ENCODE results near the gene CTR9. TPM values are rescaled to one million over a fixed set of nuclear protein-coding genes. Genes with fewer than 3 reads are reported as not detected.

CTR9 gene
- total and polyA plus RNA-seq, 2 experiments from 2014 or later: 29.0 to 32.7 TPM

DNA sequence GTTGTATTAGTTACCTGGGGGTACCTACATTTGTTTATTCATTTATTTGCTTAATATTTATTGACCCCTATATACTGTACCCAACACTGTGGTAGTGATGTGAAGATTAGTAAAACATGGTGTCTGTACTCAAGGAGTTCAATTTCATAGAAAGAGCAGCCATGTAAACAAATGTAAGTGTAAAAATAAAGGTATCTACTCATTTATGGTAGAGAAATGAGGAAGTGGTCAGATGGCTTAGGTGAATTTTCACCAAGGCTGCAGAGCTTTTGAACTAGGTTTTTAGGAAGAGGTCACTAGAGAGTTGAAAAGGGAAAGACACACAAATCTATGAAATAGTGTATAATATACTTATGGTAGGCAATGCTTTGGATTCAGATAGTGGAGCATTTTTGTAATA is 11.1 kb downstream of the CTR9 start (continued):
- TF ChIP-seq, protein P1, sequence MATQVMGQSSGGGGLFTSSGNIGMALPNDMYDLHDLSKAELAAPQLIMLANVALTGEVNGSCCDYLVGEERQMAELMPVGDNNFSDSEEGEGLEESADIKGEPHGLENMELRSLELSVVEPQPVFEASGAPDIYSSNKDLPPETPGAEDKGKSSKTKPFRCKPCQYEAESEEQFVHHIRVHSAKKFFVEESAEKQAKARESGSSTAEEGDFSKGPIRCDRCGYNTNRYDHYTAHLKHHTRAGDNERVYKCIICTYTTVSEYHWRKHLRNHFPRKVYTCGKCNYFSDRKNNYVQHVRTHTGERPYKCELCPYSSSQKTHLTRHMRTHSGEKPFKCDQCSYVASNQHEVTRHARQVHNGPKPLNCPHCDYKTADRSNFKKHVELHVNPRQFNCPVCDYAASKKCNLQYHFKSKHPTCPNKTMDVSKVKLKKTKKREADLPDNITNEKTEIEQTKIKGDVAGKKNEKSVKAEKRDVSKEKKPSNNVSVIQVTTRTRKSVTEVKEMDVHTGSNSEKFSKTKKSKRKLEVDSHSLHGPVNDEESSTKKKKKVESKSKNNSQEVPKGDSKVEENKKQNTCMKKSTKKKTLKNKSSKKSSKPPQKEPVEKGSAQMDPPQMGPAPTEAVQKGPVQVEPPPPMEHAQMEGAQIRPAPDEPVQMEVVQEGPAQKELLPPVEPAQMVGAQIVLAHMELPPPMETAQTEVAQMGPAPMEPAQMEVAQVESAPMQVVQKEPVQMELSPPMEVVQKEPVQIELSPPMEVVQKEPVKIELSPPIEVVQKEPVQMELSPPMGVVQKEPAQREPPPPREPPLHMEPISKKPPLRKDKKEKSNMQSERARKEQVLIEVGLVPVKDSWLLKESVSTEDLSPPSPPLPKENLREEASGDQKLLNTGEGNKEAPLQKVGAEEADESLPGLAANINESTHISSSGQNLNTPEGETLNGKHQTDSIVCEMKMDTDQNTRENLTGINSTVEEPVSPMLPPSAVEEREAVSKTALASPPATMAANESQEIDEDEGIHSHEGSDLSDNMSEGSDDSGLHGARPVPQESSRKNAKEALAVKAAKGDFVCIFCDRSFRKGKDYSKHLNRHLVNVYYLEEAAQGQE (IDR thresholded peaks at IDR 0.05; ENCODE audit: unreplicated experiment): no peak
- TF ChIP-seq EZH2 (IDR thresholded peaks at IDR 0.05; ENCODE audit: low read depth, unreplicated experiment): no peak

DNA sequence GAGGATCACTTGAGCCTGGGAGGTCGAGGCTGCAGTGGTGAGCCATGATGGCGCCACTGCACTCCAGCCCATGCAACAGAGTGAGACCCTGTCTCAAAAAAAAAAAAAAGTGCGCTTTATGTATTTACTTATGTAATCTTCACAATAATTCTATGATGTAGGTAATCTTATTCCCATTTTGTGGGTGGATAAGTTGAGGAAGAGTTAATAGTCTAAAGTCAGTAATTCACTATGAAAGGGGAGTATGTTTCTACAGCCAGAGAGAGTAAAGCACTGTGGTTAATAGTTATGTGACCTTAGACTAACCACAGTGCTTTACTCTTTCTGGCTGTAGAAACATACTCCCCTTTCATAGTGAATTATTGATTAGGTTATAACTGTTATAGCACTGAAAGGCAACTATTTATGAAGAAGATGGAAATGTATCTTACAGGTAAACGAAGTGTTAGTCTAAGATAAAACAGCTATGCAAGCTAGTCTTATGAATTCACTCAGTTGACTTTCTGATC is 11.9 kb downstream of the CTR9 start:
- Histone ChIP-seq H2AFZ (no peak overlapping the region), H3K4me2 (no peak overlapping the region), H3K36me3 (ENCODE audit: insufficient read depth) (peaks cover 17% of the 10 kb centered on the region; the same call in 1 of the 2 replicates), H3F3A (replicated peaks; ENCODE audit: low read depth) (no peaks in the 10 kb centered on the region), H3K4me3 (no peak overlapping the region), H3K79me2 (replicated peaks; ENCODE audit: insufficient read depth) (no peaks in the 10 kb centered on the region), H4K20me1 (replicated peaks; ENCODE audit: insufficient read depth) (no peaks in the 10 kb centered on the region), H3K27ac (ENCODE audit: low read depth) (no peak overlapping the region), H3K9me2 (ENCODE audit: insufficient read depth) (no peaks in the 10 kb centered on the region), H3K27me3 (ENCODE audit: insufficient read depth) (no peaks in the 10 kb centered on the region), H3K4me1 (ENCODE audit: insufficient read depth) (peaks cover 16% of the 10 kb centered on the region)
- no peaks in the 10 kb centered on the region for H3K9me3 Mint-ChIP-seq
- no peaks in the 10 kb centered on the region for H3K27me3 Mint-ChIP-seq (ENCODE audit: insufficient read depth, low read depth, poor library complexity)
- ATAC-seq: no peak
- no peak for DNase-seq (ENCODE audit: low spot score)
- peaks cover 16% of the 10 kb centered on the region for H3K4me1 Mint-ChIP-seq
- peaks cover 25% of the 10 kb centered on the region for H3K36me3 Mint-ChIP-seq (ENCODE audit: low read depth)
- H3K4me3 Mint-ChIP-seq: no peak overlapping the region
- H3K27ac Mint-ChIP-seq: no peak overlapping the region
- TF ChIP-seq CREB1 (CRISPR knock-in tag; IDR thresholded peaks at IDR 0.05; ENCODE audit: low read depth) (no peak), ZNF331 (CRISPR knock-in tag; IDR thresholded peaks at IDR 0.05; ENCODE audit: low read depth) (no peak), ZNF114 (CRISPR knock-in tag; IDR thresholded peaks at IDR 0.05) (no peak), NANOG (IDR thresholded peaks at IDR 0.05; ENCODE audit: borderline replicate concordance) (no peak), STAT1 (IDR thresholded peaks at IDR 0.05; ENCODE audit: unreplicated experiment) (no peak), EZH2 (IDR thresholded peaks at IDR 0.05; ENCODE audit: low read depth, unreplicated experiment) (no peak), POLR2AphosphoS5 (IDR thresholded peaks at IDR 0.05; ENCODE audit: low read depth) (no peak), JUNB (IDR thresholded peaks at IDR 0.05; ENCODE audit: unreplicated experiment) (no peak), EZH2phosphoT487 (IDR thresholded peaks at IDR 0.05; ENCODE audit: unreplicated experiment) (no peak)
- TF ChIP-seq, protein P2, sequence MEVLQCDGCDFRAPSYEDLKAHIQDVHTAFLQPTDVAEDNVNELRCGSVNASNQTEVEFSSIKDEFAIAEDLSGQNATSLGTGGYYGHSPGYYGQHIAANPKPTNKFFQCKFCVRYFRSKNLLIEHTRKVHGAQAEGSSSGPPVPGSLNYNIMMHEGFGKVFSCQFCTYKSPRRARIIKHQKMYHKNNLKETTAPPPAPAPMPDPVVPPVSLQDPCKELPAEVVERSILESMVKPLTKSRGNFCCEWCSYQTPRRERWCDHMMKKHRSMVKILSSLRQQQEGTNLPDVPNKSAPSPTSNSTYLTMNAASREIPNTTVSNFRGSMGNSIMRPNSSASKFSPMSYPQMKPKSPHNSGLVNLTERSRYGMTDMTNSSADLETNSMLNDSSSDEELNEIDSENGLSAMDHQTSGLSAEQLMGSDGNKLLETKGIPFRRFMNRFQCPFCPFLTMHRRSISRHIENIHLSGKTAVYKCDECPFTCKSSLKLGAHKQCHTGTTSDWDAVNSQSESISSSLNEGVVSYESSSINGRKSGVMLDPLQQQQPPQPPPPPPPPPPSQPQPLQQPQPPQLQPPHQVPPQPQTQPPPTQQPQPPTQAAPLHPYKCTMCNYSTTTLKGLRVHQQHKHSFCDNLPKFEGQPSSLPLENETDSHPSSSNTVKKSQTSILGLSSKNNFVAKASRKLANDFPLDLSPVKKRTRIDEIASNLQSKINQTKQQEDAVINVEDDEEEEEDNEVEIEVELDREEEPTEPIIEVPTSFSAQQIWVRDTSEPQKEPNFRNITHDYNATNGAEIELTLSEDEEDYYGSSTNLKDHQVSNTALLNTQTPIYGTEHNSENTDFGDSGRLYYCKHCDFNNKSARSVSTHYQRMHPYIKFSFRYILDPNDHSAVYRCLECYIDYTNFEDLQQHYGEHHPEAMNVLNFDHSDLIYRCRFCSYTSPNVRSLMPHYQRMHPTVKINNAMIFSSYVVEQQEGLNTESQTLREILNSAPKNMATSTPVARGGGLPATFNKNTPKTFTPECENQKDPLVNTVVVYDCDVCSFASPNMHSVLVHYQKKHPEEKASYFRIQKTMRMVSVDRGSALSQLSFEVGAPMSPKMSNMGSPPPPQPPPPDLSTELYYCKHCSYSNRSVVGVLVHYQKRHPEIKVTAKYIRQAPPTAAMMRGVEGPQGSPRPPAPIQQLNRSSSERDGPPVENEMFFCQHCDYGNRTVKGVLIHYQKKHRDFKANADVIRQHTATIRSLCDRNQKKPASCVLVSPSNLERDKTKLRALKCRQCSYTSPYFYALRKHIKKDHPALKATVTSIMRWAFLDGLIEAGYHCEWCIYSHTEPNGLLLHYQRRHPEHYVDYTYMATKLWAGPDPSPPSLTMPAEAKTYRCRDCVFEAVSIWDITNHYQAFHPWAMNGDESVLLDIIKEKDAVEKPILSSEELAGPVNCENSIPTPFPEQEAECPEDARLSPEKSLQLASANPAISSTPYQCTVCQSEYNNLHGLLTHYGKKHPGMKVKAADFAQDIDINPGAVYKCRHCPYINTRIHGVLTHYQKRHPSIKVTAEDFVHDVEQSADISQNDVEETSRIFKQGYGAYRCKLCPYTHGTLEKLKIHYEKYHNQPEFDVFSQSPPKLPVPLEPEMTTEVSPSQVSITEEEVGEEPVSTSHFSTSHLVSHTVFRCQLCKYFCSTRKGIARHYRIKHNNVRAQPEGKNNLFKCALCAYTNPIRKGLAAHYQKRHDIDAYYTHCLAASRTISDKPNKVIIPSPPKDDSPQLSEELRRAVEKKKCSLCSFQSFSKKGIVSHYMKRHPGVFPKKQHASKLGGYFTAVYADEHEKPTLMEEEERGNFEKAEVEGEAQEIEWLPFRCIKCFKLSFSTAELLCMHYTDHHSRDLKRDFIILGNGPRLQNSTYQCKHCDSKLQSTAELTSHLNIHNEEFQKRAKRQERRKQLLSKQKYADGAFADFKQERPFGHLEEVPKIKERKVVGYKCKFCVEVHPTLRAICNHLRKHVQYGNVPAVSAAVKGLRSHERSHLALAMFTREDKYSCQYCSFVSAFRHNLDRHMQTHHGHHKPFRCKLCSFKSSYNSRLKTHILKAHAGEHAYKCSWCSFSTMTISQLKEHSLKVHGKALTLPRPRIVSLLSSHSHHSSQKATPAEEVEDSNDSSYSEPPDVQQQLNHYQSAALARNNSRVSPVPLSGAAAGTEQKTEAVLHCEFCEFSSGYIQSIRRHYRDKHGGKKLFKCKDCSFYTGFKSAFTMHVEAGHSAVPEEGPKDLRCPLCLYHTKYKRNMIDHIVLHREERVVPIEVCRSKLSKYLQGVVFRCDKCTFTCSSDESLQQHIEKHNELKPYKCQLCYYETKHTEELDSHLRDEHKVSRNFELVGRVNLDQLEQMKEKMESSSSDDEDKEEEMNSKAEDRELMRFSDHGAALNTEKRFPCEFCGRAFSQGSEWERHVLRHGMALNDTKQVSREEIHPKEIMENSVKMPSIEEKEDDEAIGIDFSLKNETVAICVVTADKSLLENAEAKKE (CRISPR knock-in tag; IDR thresholded peaks at IDR 0.05): no peak
- TF ChIP-seq, protein P3, sequence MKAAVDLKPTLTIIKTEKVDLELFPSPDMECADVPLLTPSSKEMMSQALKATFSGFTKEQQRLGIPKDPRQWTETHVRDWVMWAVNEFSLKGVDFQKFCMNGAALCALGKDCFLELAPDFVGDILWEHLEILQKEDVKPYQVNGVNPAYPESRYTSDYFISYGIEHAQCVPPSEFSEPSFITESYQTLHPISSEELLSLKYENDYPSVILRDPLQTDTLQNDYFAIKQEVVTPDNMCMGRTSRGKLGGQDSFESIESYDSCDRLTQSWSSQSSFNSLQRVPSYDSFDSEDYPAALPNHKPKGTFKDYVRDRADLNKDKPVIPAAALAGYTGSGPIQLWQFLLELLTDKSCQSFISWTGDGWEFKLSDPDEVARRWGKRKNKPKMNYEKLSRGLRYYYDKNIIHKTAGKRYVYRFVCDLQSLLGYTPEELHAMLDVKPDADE (IDR thresholded peaks at IDR 0.05): no peak
- TF ChIP-seq, protein P4, sequence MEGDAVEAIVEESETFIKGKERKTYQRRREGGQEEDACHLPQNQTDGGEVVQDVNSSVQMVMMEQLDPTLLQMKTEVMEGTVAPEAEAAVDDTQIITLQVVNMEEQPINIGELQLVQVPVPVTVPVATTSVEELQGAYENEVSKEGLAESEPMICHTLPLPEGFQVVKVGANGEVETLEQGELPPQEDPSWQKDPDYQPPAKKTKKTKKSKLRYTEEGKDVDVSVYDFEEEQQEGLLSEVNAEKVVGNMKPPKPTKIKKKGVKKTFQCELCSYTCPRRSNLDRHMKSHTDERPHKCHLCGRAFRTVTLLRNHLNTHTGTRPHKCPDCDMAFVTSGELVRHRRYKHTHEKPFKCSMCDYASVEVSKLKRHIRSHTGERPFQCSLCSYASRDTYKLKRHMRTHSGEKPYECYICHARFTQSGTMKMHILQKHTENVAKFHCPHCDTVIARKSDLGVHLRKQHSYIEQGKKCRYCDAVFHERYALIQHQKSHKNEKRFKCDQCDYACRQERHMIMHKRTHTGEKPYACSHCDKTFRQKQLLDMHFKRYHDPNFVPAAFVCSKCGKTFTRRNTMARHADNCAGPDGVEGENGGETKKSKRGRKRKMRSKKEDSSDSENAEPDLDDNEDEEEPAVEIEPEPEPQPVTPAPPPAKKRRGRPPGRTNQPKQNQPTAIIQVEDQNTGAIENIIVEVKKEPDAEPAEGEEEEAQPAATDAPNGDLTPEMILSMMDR (conservative IDR thresholded peaks at IDR 0.05; ENCODE audit: low read depth in 2 of 2): no peak

Measured in GM23338 (cell line).